Head of caudate nucleus (tissue), 42 donors: ENCODE data around the gene CELF4.
A peak's percentile ranks its signal among the peaks of the same experiment; 100 is the strongest.
"Not testable (repeated sequence)": the region's sequence is repeated elsewhere in the genome, so short reads cannot be mapped to it uniquely, and the experiment has no call there.

Source experiments
- DNase-seq, 42 donors: peaks; one replicate each; pipeline versions ENCODE4 v3.0.0 to v3.0.0-alpha.2; 2020 to 2021; ENCODE audit warnings: mixed read lengths in 7 of 42
- intact Hi-C: fragments of 100-400 bp; cut with DNase I; formaldehyde crosslinking; loops from one replicate; pipeline ENCODE4 v1.15.0; 2022

CELF4 gene

GRCh38 chr18:37362158-37362890, 203.3 kb downstream of the CELF4 start:
- DNase-seq = no peak
- intact Hi-C loops = no loop called here

GRCh38 chr18:37361335-37362157, 204.1 kb downstream of the CELF4 start:
- peak in 9 of 42 donors; percentile 13 to 54 (median 27) for DNase-seq
- intact Hi-C loops = no loop called here

GRCh38 chr18:37358061-37358460, 207.5 kb downstream of the CELF4 start:
- peak in 18 of 42 donors; percentile 9 to 63 (median 34) for DNase-seq
- intact Hi-C loops = not testable (repeated sequence)

- DNase-seq = no peak
- intact Hi-C loops = no loop called here
These were observed 209.8 kb downstream of the CELF4 start for GRCh38 chr18:37355772-37356171.

GRCh38 chr18:37351110-37351509, 214.5 kb downstream of the CELF4 start:
- intact Hi-C loops = no loop called here
- no peak for DNase-seq

- intact Hi-C loops = no loop called here
- no peak for DNase-seq
These were observed 216.9 kb downstream of the CELF4 start for GRCh38 chr18:37348729-37349128.

- intact Hi-C loops = no loop called here
- DNase-seq = no peak
These were observed 219.6 kb downstream of the CELF4 start for GRCh38 chr18:37346048-37346447.

- intact Hi-C loops = no loop called here
- DNase-seq = no peak
These were observed 222.1 kb downstream of the CELF4 start for GRCh38 chr18:37343542-37343851.

- DNase-seq = no peak
- intact Hi-C loops = no loop called here
These were observed 224.0 kb downstream of the CELF4 start for GRCh38 chr18:37341473-37342086.

GRCh38 chr18:37341016-37341415, 224.6 kb downstream of the CELF4 start:
- intact Hi-C loops = no loop called here
- no peak for DNase-seq

GRCh38 chr18:37339701-37340215, 225.8 kb downstream of the CELF4 start:
- intact Hi-C loops = no loop called here

GRCh38 chr18:37336568-37337285, 228.9 kb downstream of the CELF4 start:
- DNase-seq = no peak
- intact Hi-C loops = no loop called here

More at GRCh38 chr18:37339701-37340215, 225.8 kb downstream of the CELF4 start:
- DNase-seq = no peak

GRCh38 chr18:37335409-37335736, 230.2 kb downstream of the CELF4 start:
- intact Hi-C loops = no loop called here
- DNase-seq = no peak

GRCh38 chr18:37334631-37335408, 230.8 kb downstream of the CELF4 start:
- DNase-seq = peak in 6 of 42 donors; percentile 11 to 75 (median 34)
- intact Hi-C loops = no loop called here

GRCh38 chr18:37332628-37333420, 232.8 kb downstream of the CELF4 start:
- DNase-seq = peak in 3 of 42 donors; percentile 7 to 27 (median 16)
- intact Hi-C loops = no loop called here

GRCh38 chr18:37332219-37332618, 233.4 kb downstream of the CELF4 start:
- no peak for DNase-seq
- intact Hi-C loops = no loop called here

GRCh38 chr18:37330173-37330572, 235.4 kb downstream of the CELF4 start:
- DNase-seq = no peak
- intact Hi-C loops = no loop called here
